Endothelial cell of umbilical vein (primary cell): ENCODE measurements around the gene BABAM2. TPM values are rescaled to one million over a fixed set of nuclear protein-coding genes. Genes with fewer than 3 reads are reported as not detected.

Experiments
- BruUV-seq: library from RNA; stranded (reverse); fragments of 400-500 nt; replicated peaks from 2 replicates; lab custom pipeline; 2021; lab: Mats Ljungman, UMichigan
- CTCF ChIA-PET: fragments of 300-600, 350-600 bp; sonication (Branson Sonifier 250); formaldehyde crosslinking; loops from one replicate; lab custom pipeline; 2021; ENCODE audit warnings: antibody characterized with exemption, inconsistent platforms; lab: Charles Lee
- POLR2A ChIA-PET: fragments of 300-600, 350-600 bp; sonication (Branson Sonifier 250); formaldehyde crosslinking; loops from one replicate; lab custom pipeline; 2021; ENCODE audit warnings: antibody characterized with exemption, inconsistent platforms; lab: Charles Lee
- DNase-seq: peaks from one replicate; pipeline ENCODE4 v3.0.0-alpha.2; 2011; ENCODE audit warnings: low read depth, low spot score
- FAIRE-seq: peaks from 2 replicates; lab custom pipeline; 2011; peaks lifted over from hg19 to GRCh38; lab: Jason Lieb, UNC
- H2AFZ ChIP-seq: 2 replicates; pipeline ENCODE4 v1.6.0; 2012; ENCODE audit warnings: low read depth, low read length, control low read depth, inconsistent platforms
- H3K27ac ChIP-seq: 2 replicates; pipeline ENCODE4 v1.5.1; 2011; ENCODE audit warnings: low read depth, mild to moderate bottlenecking, control low read depth, low read length, moderate library complexity; ENCODE audit not compliant: insufficient read depth
- H3K27me3 ChIP-seq, 2 experiments: 2 replicates each; pipeline versions ENCODE4 v1.6.0 to v1.6.1; 2011; ENCODE audit warnings: low read length in 2 of 2, mixed read lengths in 1 of 2; ENCODE audit not compliant: control insufficient read depth in 2 of 2, insufficient read depth in 2 of 2
- H3K36me3 ChIP-seq, 2 experiments: 2 replicates in 1 of 2; 3 replicates in 1 of 2; pipeline ENCODE4 v1.5.1; 2011; ENCODE audit warnings: low read length in 2 of 2, mild to moderate bottlenecking in 1 of 2, moderate library complexity in 1 of 2; ENCODE audit not compliant: control insufficient read depth in 2 of 2, insufficient read depth in 2 of 2; ENCODE audit errors: extremely low read depth in 1 of 2
- H3K4me1 ChIP-seq: 3 replicates; pipeline ENCODE4 v1.5.1; 2011; ENCODE audit warnings: mild to moderate bottlenecking, low read length; ENCODE audit not compliant: control insufficient read depth, insufficient read depth; ENCODE audit errors: extremely low read depth
- H3K4me2 ChIP-seq: 2 replicates; pipeline ENCODE4 v1.6.1; 2011; ENCODE audit warnings: low read length, control low read depth, mixed read lengths; ENCODE audit not compliant: insufficient read depth
- H3K4me3 ChIP-seq, 3 experiments: fragments of 200-600 bp in 1 of 3; sonication (generic), shearing (Covaris generic) in 1 of 3; replicated peaks in 1 of 3; 2 replicates each; pipeline ENCODE4 v1.5.1; 2011 to 2016; ENCODE audit warnings: control low read depth in 3 of 3, low read length in 3 of 3, mild to moderate bottlenecking in 2 of 3, inconsistent platforms in 1 of 3, low read depth in 1 of 3, moderate library complexity in 1 of 3; ENCODE audit not compliant: insufficient read depth in 1 of 3
- H3K79me2 ChIP-seq: 2 replicates; pipeline ENCODE4 v1.6.0; 2012; ENCODE audit warnings: low read length, inconsistent platforms; ENCODE audit not compliant: control insufficient read depth, insufficient read depth
- H3K9ac ChIP-seq: replicated peaks from 2 replicates; pipeline ENCODE3; 2011; ENCODE audit warnings: low read length, control low read depth; ENCODE audit not compliant: insufficient read depth; ENCODE audit errors: extremely low read depth
- H3K9me1 ChIP-seq: replicated peaks from 3 replicates; pipeline ENCODE4 v1.6.0; 2011; ENCODE audit warnings: mild to moderate bottlenecking, low read length; ENCODE audit not compliant: control insufficient read depth, insufficient read depth; ENCODE audit errors: extremely low read depth
- H3K9me3 ChIP-seq: replicated peaks from 2 replicates; pipeline ENCODE4 v1.5.1; 2012; ENCODE audit warnings: low read length, inconsistent platforms; ENCODE audit not compliant: control insufficient read depth, insufficient read depth
- H4K20me1 ChIP-seq: replicated peaks from 2 replicates; pipeline ENCODE3; 2011; ENCODE audit warnings: mild to moderate bottlenecking, low read length; ENCODE audit not compliant: control insufficient read depth, insufficient read depth; ENCODE audit errors: extremely low read depth
- CTCF ChIP-seq, 2 donors: IDR thresholded peaks; 1 replicate in 1 of 2; 2 replicates in 1 of 2; pipeline ENCODE4 v1.5.1; 2011; ENCODE audit warnings: low read length in 2 of 2, mild to moderate bottlenecking in 2 of 2, moderate library complexity in 2 of 2, control low read depth in 1 of 2, inconsistent platforms in 1 of 2, low read depth in 1 of 2; ENCODE audit not compliant: insufficient read depth in 1 of 2; ENCODE audit errors: extremely low read depth in 1 of 2
- EZH2 ChIP-seq: IDR thresholded peaks from 2 replicates; pipeline ENCODE4 v1.6.1; 2012; ENCODE audit warnings: borderline replicate concordance, low read depth, mild to moderate bottlenecking, moderate library complexity, low read length, inconsistent platforms; ENCODE audit not compliant: severe bottlenecking
- FOS ChIP-seq: IDR thresholded peaks from 2 replicates; pipeline ENCODE4 v1.6.1; 2011; ENCODE audit warnings: mild to moderate bottlenecking, low read length, moderate library complexity, borderline replicate concordance; ENCODE audit not compliant: insufficient read depth
- GATA2 ChIP-seq: IDR thresholded peaks from 2 replicates; pipeline ENCODE4 v1.7.0; 2011; ENCODE audit warnings: low read depth, mild to moderate bottlenecking, moderate library complexity, mixed read lengths, low read length; ENCODE audit not compliant: insufficient read length, insufficient read depth
- JUN ChIP-seq: IDR thresholded peaks from 2 replicates; pipeline ENCODE4 v1.6.1; 2011; ENCODE audit warnings: borderline replicate concordance, low read depth; ENCODE audit not compliant: insufficient read length, insufficient read depth
- MAX ChIP-seq: IDR thresholded peaks from 2 replicates; pipeline ENCODE4 v1.6.1; 2011; ENCODE audit not compliant: insufficient read depth, insufficient read length
- MYC ChIP-seq: IDR thresholded peaks from one replicate; pipeline ENCODE4 v1.6.1; 2011; ENCODE audit warnings: mild to moderate bottlenecking, low read depth, low read length
- POLR2A ChIP-seq: IDR thresholded peaks from 2 replicates; pipeline ENCODE4 v1.6.1; 2012; ENCODE audit warnings: low read depth, mild to moderate bottlenecking, control low read depth, low read length
- POLR2AphosphoS5 ChIP-seq: IDR thresholded peaks from 2 replicates; pipeline ENCODE4 v1.6.1; 2012; ENCODE audit warnings: low read depth, mild to moderate bottlenecking, control low read depth, low read length, moderate library complexity; ENCODE audit not compliant: insufficient read depth
- dilution Hi-C: fragments of 300-500 bp; cut with MboI; formaldehyde crosslinking; loops from one replicate; pipeline ENCODE4 v1.15.0; 2019; ENCODE audit warnings: low sequenced_read_pairs; ENCODE audit not compliant: extremely low pct_ligation_motif_present
- intact Hi-C: fragments of 100-400 bp; cut with micrococcal nuclease; formaldehyde crosslinking; loops from one replicate; pipeline ENCODE4 v1.10.0; 2022
- polyA plus RNA-seq, 4 experiments: library from polyadenylated mRNA; depleted of rRNA in 3 of 4; stranded (reverse) in 3 of 4; unstranded in 1 of 4; fragments of >200 nt; gene quantifications; 2 replicates each; pipeline versions ENCODE4 v1.2.1 to v1.2.3, GENCODE V29; 2011 to 2012; ENCODE audit warnings: missing spikeins in 1 of 4
- total RNA-seq: library from RNA; stranded (reverse); gene quantifications from 2 replicates; pipeline ENCODE4 v1.2.3, GENCODE V29; 2021

BABAM2 gene
- total and polyA plus RNA-seq, 2 donors (not counting 3 experiments of a cell fraction or from before 2014, with no cell fraction given), result 19.9 to 27.6 TPM

- DNase-seq (no peak), FAIRE-seq (no peak)
- Histone ChIP-seq H3K4me1 (peaks cover 18% of the 10 kb centered on the region), H4K20me1 (no peaks in the 10 kb centered on the region), H3K9me1 (no peaks in the 10 kb centered on the region), H2AFZ (no peak overlapping the region), H3K36me3 (no peaks in the 10 kb centered on the region), H3K4me2 (no peak overlapping the region), H3K9me3 (no peaks in the 10 kb centered on the region), H3K27me3 (no peaks in the 10 kb centered on the region), H3K27ac (no peak overlapping the region), H3K79me2 (no peaks in the 10 kb centered on the region), H3K4me3 (no peak overlapping the region), H3K9ac (no peak overlapping the region)
- TF ChIP-seq MYC (no peak), EZH2 (no peak), GATA2 (no peak), JUN (no peak), POLR2A (no peak), POLR2AphosphoS5 (no peak), MAX (no peak), FOS (no peak), CTCF (IDR thresholded peaks at IDR 0.05; ENCODE audit: extremely low read depth in 1 of 2, insufficient read depth in 1 of 2, low read depth in 1 of 2, low read length in 2 of 2) (no peak)
- no TSS peak for BruUV-seq
- intact Hi-C loops (no loop called here), dilution Hi-C loops (no loop called here)
- ChIA-PET POLR2A (no interaction called here), CTCF (interaction anchor here (0.6 to 1.5 kb wide), 3 partner anchors 12 to 628 kb away, joined by 3 read pairs; no protein-coding TSS in a partner anchor)
These were observed 492.2 kb downstream of the BABAM2 start for GRCh38 chr2:28382755-28383154.
